HEK293T (cell line): ENCODE results near the gene DNAH9.

Experiments used
- ARNT ChIP-seq: fragments of 450-650 bp; IDR thresholded peaks from 2 replicates; pipeline ENCODE4 v1.6.1; 2017; ENCODE audit warnings: mild to moderate bottlenecking
- BHLHE40 ChIP-seq: fragments of 450-650 bp; IDR thresholded peaks from 2 replicates; pipeline ENCODE4 v1.6.1; 2016; ENCODE audit warnings: mild to moderate bottlenecking, moderate library complexity, borderline replicate concordance
- CTBP1 ChIP-seq: fragments of 450-650 bp; IDR thresholded peaks from 2 replicates; pipeline ENCODE4 v1.6.1; 2016; ENCODE audit warnings: borderline replicate concordance
- FOXA1 ChIP-seq: fragments of 450-650 bp; IDR thresholded peaks from 2 replicates; pipeline ENCODE4 v1.6.1; 2016; ENCODE audit warnings: mild to moderate bottlenecking
- FOXK2 ChIP-seq: fragments of 450-650 bp; IDR thresholded peaks from 2 replicates; pipeline ENCODE4 v1.6.1; 2016; ENCODE audit warnings: mild to moderate bottlenecking
- FOXM1 ChIP-seq: fragments of 450-650 bp; IDR thresholded peaks from 2 replicates; pipeline ENCODE4 v1.6.1; 2017; ENCODE audit warnings: mild to moderate bottlenecking, borderline replicate concordance
- HDGF ChIP-seq: fragments of 450-650 bp; IDR thresholded peaks from 2 replicates; pipeline ENCODE4 v1.6.1; 2017; ENCODE audit warnings: antibody characterized with exemption, borderline replicate concordance
- LEF1 ChIP-seq: fragments of 450-650 bp; IDR thresholded peaks from 2 replicates; pipeline ENCODE4 v1.6.1; 2017; ENCODE audit warnings: mild to moderate bottlenecking, borderline replicate concordance
- SP1 ChIP-seq: fragments of 450-650 bp; IDR thresholded peaks from 2 replicates; pipeline ENCODE4 v1.6.1; 2017
- SUZ12 ChIP-seq: fragments of 450-650 bp; IDR thresholded peaks from 2 replicates; pipeline ENCODE4 v1.6.1; 2016; ENCODE audit warnings: mild to moderate bottlenecking
- TARDBP ChIP-seq: fragments of 450-650 bp; IDR thresholded peaks from 2 replicates; pipeline ENCODE4 v1.6.1; 2016
- ZNF384 ChIP-seq: fragments of 450-650 bp; IDR thresholded peaks from 2 replicates; pipeline ENCODE4 v1.6.1; 2016
- TF ChIP-seq, protein P1 (sequence below): fragments of 450-650 bp; IDR thresholded peaks from 2 replicates; pipeline ENCODE4 v1.6.1; 2016

- TF ChIP-seq HDGF (no peak), BHLHE40 (no peak), FOXM1 (no peak), CTBP1 (no peak), ARNT (no peak), SUZ12 (no peak), FOXA1 (no peak), ZNF384 (no peak), SP1 (no peak), FOXK2 (no peak), LEF1 (no peak), TARDBP (no peak)
- TF ChIP-seq, protein P1, sequence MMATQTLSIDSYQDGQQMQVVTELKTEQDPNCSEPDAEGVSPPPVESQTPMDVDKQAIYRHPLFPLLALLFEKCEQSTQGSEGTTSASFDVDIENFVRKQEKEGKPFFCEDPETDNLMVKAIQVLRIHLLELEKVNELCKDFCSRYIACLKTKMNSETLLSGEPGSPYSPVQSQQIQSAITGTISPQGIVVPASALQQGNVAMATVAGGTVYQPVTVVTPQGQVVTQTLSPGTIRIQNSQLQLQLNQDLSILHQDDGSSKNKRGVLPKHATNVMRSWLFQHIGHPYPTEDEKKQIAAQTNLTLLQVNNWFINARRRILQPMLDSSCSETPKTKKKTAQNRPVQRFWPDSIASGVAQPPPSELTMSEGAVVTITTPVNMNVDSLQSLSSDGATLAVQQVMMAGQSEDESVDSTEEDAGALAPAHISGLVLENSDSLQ: no peak
Observed at GRCh38 chr17:11668618-11669017, 70.3 kb downstream of the DNAH9 start.
